Adrenal gland (tissue), 12 donors: ENCODE results near the gene DUS2. TPM values are rescaled to one million over a fixed set of nuclear protein-coding genes. Genes with fewer than 3 reads are reported as not detected.

Experiments
- DNase-seq, 7 donors: peaks; one replicate each; pipeline ENCODE4 v3.0.0-alpha.2; 2019 to 2020
- H3K27ac ChIP-seq, 5 donors: fragments of 200-600 bp; sonication (generic) in 4 of 5; 1 replicate in 3 of 5; 2 replicates in 2 of 5; pipeline versions ENCODE4 v1.5.1 to v1.8.0; 2016 to 2020; ENCODE audit warnings: mild to moderate bottlenecking in 1 of 5
- H3K27me3 ChIP-seq: fragments of 200-600 bp; 2 replicates; pipeline ENCODE4 v1.8.0; 2021
- H3K36me3 ChIP-seq, 2 donors: fragments of 200-600 bp; replicated peaks in 1 of 2; 1 replicate in 1 of 2; 2 replicates in 1 of 2; pipeline versions ENCODE4 v1.5.1 to v1.8.0; 2018 to 2022
- H3K4me1 ChIP-seq, 2 donors: fragments of 200-600 bp; replicated peaks in 1 of 2; 1 replicate in 1 of 2; 2 replicates in 1 of 2; pipeline versions ENCODE4 v1.5.1 to v1.8.0; 2018 to 2021
- H3K4me3 ChIP-seq, 4 donors: fragments of 200-600 bp; sonication (generic) in 3 of 4; one replicate each; pipeline ENCODE4 v1.5.1; 2016 to 2018
- H3K9me3 ChIP-seq, 3 donors: fragments of 200-600 bp; sonication (generic) in 1 of 3; replicated peaks in 1 of 3; 1 replicate in 2 of 3; 2 replicates in 1 of 3; pipeline versions ENCODE4 v1.5.1 to v1.8.0; 2016 to 2021
- CTCF ChIP-seq, 6 experiments: fragments of 450-650 bp in 4 of 6; fragments of 200-600 bp in 2 of 6; sonication (generic) in 1 of 6; IDR thresholded peaks; 1 replicate in 5 of 6; 2 replicates in 1 of 6; pipeline versions ENCODE4 v1.5.1 to v1.8.0; 2016 to 2021; ENCODE audit warnings: antibody characterized with exemption in 6 of 6, mild to moderate bottlenecking in 2 of 6, moderate library complexity in 1 of 6
- POLR2A ChIP-seq, 2 donors: fragments of 450-650 bp; IDR thresholded peaks; one replicate each; pipeline ENCODE4 v1.6.1; 2017; ENCODE audit warnings: antibody characterized with exemption in 2 of 2, mild to moderate bottlenecking in 2 of 2, moderate library complexity in 1 of 2
- WGBS, 4 donors: extraction: QIAGEN DNeasy Blood & Tissue Kit in 2 of 4; methylation state at CpG; one replicate each; pipeline versions ENCODE4 v1.1.5 to v1.1.7; 2013 to 2017; 5-methylcytosine and 5-hydroxymethylcytosine counted together
- intact Hi-C, 2 donors: fragments of 100-400 bp; cut with DNase I; formaldehyde crosslinking; loops; one replicate each; pipeline versions ENCODE4 v1.14.1 to v1.15.0; 2022 to 2023
- polyA plus RNA-seq, 3 donors: library from polyadenylated mRNA; stranded (reverse); fragments of 200-250 nt in 2 of 3; fragments of 350-450 nt in 1 of 3; fragmentation: Illumina TruSeq in 1 of 3; extraction: RNeasy Lipid Tissue Mini Kit (QIAGEN cat#74804) in 1 of 3; gene quantifications; one replicate each; pipeline ENCODE4 v1.2.3, GENCODE V29; 2013 to 2014
- total RNA-seq, 9 donors: library from RNA; depleted of rRNA in 4 of 9; stranded (reverse); fragments of >200 nt in 4 of 9; fragments of 120-200 nt in 1 of 9; fragmentation: NEBNext Ultra II Directional in 1 of 9; extraction: Animal tissue kit (Norgen Biotek cat#: 25700) in 1 of 9; gene quantifications; one replicate each; pipeline versions ENCODE4 v1.1.0 to v1.2.4, GENCODE V29; 2013 to 2023
- donor health status: healthy with polysubstance abuse.
- donor health status: Bipolar disorder and iron deficiency.
- donor health status: DM: yes; HTN: yes; CAD: no.
- donor health status: DM: no; HTN: no; CAD: no.
- donor health status: DM: no; HTN: no; CAD: no.
- donor health status: DM: yes; HTN: yes; CAD: no.

Gene DUS2
- total and polyA plus RNA-seq, 12 donors, result 6.3 to 25.3 (median 12.7) TPM

GRCh38 chr16:68093816-68094613, 70.9 kb downstream of the DUS2 start:
- H3K36me3 ChIP-seq, result no peaks in the 10 kb centered on the region
- H3K9me3 ChIP-seq, result no peaks in the 10 kb centered on the region
- no peaks in the 10 kb centered on the region for H3K27me3 ChIP-seq
- TF ChIP-seq CTCF (IDR thresholded peaks at IDR 0.05) (peak; percentile 16 to 58 (median 52)), POLR2A (IDR thresholded peaks at IDR 0.05) (no peak)
- no peak overlapping the region for H3K27ac ChIP-seq
- no peak for DNase-seq
- H3K4me3 ChIP-seq, result no peak overlapping the region
- WGBS, 4 donors, result 57 to 65% (median 61%) methylated on average over 5 of the region's 5 CpGs
- H3K4me1 ChIP-seq, result peaks cover 21 to 58% of the 10 kb centered on the region in 2 donors
- intact Hi-C loops, result loop anchor here in 1 of 2 donors (10.0 kb wide), 1 partner anchor 141 kb away; the partner anchor contains the start of gene ESRP2

GRCh38 chr16:68094614-68094934, 71.5 kb downstream of the DUS2 start:
- no peak for DNase-seq
- 71 to 82% (median 77%) methylated on average over 4 of the region's 4 CpGs for WGBS, 4 donors
- Histone ChIP-seq H3K27ac (no peak overlapping the region), H3K4me1 (peaks cover 21 to 53% of the 10 kb centered on the region in 2 donors), H3K9me3 (no peaks in the 10 kb centered on the region), H3K4me3 (no peak overlapping the region), H3K27me3 (no peaks in the 10 kb centered on the region), H3K36me3 (no peaks in the 10 kb centered on the region)
- no peak for TF ChIP-seq POLR2A (IDR thresholded peaks at IDR 0.05)
- no peak for TF ChIP-seq CTCF (IDR thresholded peaks at IDR 0.05)
- intact Hi-C loops, result loop anchor here in 1 of 2 donors (10.0 kb wide), 1 partner anchor 140 kb away; the partner anchor contains the start of gene ESRP2

GRCh38 chr16:68096491-68096890, 73.4 kb downstream of the DUS2 start:
- H3K27ac ChIP-seq, result no peak overlapping the region
- no peaks in the 10 kb centered on the region for H3K9me3 ChIP-seq
- no peak for DNase-seq
- H3K4me3 ChIP-seq, result no peak overlapping the region
- no peaks in the 10 kb centered on the region for H3K27me3 ChIP-seq
- peaks cover 18 to 37% of the 10 kb centered on the region in 2 donors for H3K4me1 ChIP-seq
- intact Hi-C loops, result loop anchor here in 1 of 2 donors (10.0 kb wide), 1 partner anchor 138 kb away; the partner anchor contains the start of gene ESRP2
- 91 to 97% (median 96%) methylated on average over 2 of the region's 2 CpGs for WGBS, 4 donors
- no peak for TF ChIP-seq POLR2A (IDR thresholded peaks at IDR 0.05)
- no peak for TF ChIP-seq CTCF (IDR thresholded peaks at IDR 0.05)
- H3K36me3 ChIP-seq, result no peaks in the 10 kb centered on the region

GRCh38 chr16:68097088-68097487, 74.0 kb downstream of the DUS2 start:
- no peaks in the 10 kb centered on the region for H3K27me3 ChIP-seq
- intact Hi-C loops, result loop anchor here in 1 of 2 donors (10.0 kb wide), 1 partner anchor 138 kb away; the partner anchor contains the start of gene ESRP2
- DNase-seq, result no peak
- TF ChIP-seq POLR2A (IDR thresholded peaks at IDR 0.05) (no peak), CTCF (IDR thresholded peaks at IDR 0.05) (no peak)
- no peaks in the 10 kb centered on the region for H3K36me3 ChIP-seq
- H3K9me3 ChIP-seq, result no peaks in the 10 kb centered on the region
- H3K27ac ChIP-seq, result no peak overlapping the region
- H3K4me3 ChIP-seq, result no peak overlapping the region
- peaks cover 12 to 32% of the 10 kb centered on the region in 2 donors for H3K4me1 ChIP-seq
